GM12873 (cell line): ENCODE measurements around the gene MARK4.

Source experiments
- TF ChIP-seq, protein P1 (sequence below): IDR thresholded peaks from 2 replicates; pipeline ENCODE4 v1.5.1; 2012; ENCODE audit warnings: low read depth, mild to moderate bottlenecking, moderate library complexity, low read length, control low read depth; ENCODE audit not compliant: insufficient read depth; ENCODE audit errors: missing control alignments

MARK4 gene

DNA sequence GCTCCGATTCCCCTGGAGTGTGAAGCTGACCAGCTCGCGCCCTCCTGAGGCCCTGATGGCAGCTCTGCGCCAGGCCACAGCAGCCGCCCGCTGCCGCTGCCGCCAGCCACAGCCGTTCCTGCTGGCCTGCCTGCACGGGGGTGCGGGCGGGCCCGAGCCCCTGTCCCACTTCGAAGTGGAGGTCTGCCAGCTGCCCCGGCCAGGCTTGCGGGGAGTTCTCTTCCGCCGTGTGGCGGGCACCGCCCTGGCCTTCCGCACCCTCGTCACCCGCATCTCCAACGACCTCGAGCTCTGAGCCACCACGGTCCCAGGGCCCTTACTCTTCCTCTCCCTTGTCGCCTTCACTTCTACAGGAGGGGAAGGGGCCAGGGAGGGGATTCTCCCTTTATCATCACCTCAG lies 51.3 kb downstream of the MARK4 start:
- TF ChIP-seq, protein P1, sequence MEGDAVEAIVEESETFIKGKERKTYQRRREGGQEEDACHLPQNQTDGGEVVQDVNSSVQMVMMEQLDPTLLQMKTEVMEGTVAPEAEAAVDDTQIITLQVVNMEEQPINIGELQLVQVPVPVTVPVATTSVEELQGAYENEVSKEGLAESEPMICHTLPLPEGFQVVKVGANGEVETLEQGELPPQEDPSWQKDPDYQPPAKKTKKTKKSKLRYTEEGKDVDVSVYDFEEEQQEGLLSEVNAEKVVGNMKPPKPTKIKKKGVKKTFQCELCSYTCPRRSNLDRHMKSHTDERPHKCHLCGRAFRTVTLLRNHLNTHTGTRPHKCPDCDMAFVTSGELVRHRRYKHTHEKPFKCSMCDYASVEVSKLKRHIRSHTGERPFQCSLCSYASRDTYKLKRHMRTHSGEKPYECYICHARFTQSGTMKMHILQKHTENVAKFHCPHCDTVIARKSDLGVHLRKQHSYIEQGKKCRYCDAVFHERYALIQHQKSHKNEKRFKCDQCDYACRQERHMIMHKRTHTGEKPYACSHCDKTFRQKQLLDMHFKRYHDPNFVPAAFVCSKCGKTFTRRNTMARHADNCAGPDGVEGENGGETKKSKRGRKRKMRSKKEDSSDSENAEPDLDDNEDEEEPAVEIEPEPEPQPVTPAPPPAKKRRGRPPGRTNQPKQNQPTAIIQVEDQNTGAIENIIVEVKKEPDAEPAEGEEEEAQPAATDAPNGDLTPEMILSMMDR = no peak

DNA sequence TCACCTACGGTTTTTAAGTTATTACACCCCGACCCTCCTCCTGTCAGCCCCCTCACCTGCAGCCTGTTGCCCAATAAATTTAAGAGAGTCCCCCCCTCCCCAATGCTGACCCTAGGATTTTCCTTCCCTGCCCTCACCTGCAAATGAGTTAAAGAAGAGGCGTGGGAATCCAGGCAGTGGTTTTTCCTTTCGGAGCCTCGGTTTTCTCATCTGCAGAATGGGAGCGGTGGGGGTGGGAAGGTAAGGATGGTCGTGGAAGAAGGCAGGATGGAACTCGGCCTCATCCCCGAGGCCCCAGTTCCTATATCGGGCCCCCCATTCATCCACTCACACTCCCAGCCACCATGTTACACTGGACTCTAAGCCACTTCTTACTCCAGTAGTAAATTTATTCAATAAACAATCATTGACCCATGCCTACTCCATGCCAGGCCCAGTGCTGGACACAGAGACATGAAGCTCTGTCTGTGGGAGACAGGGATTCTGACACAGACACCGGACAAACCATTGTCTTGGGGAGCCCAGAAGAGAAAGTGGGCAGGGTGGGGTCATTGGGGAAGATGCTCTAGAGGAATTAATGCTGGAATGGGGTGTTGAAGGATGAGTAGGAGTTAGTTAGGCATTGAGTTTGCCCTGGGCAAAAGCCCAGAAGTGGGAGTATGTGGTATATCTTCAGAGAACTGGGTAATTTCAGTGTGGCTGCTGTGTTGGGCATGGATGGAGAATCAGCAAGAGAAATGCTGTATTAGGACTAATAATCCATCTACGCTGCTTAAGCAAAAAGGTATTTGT lies 52.4 kb downstream of the MARK4 start:
- TF ChIP-seq, protein P1 = no peak

DNA sequence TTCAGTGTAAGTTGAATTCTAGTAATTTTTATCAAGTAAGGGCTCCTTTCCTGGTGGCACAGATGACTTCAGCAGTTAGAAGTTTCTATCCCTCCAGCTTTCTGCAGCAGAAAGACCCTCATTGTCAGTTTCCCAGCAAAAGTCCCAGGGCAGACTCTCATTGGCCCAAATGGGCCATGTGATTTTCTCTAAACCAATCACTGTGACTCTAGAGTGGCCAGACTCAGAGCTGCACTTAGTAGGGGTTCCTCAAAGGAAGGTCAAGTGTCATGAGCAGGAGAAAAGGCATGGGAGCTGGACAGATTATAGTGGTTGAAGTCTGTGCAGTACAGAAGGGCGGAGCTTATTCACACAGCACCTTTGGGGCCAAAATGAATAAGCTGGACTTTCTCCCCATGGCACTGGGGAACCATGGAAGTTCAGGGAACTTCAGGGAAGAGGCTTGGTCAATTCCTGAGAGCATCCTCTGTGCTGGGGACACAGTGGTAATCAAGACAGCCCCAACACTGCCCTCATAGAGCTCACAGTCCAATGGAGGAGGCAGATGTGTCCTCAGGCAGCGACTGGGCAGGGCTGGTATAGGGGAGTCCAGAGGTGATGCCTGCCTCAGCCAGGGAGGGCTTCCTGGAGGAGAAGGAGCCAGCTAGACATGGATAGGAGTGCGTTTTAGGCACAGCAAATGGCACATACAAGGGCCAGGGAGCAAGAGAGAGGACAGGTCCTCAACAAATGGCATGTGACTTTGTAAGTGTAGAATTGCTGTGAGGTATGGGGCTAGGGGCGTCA lies 53.3 kb downstream of the MARK4 start:
- TF ChIP-seq, protein P1 = no peak

DNA sequence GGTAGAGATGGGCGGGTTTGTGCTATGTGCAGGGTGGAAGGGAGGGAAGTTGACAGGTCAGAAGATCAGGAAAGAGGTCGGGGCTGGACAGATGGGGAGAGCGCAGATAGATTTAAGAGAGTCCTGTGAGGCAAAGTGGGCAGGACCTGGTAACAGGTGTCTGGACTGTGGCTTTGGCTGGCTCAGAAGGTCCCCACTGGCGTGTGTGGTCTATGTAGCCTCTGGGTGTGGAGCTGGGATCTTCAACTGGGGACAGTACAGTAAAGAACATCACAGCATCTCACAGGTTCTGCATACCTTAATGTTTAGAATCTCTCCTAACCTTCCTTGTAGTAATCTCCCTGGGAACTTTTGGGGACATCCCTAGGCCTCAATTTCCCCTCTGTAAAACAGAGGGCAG lies 53.9 kb downstream of the MARK4 start:
- TF ChIP-seq, protein P1 = no peak

DNA sequence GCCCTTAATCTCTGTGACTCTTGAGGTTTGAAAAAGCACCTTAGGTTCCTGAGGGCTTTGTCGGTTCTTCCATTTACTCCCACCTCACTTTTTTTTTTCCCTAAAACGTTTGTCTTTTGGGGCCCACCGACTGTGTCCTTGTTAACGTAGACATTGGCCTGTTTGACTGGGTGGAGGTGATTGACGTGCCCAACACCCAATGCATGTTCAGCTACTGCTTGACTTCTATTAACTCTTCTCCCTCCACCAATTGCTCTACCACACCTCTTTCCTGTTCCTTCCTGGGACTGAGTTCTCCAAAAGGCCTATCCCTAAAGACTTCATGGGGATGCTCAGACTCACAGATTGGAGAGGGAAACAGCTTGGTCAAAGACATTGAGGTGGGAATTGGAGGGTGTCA lies 54.4 kb downstream of the MARK4 start:
- TF ChIP-seq, protein P1 = no peak

DNA sequence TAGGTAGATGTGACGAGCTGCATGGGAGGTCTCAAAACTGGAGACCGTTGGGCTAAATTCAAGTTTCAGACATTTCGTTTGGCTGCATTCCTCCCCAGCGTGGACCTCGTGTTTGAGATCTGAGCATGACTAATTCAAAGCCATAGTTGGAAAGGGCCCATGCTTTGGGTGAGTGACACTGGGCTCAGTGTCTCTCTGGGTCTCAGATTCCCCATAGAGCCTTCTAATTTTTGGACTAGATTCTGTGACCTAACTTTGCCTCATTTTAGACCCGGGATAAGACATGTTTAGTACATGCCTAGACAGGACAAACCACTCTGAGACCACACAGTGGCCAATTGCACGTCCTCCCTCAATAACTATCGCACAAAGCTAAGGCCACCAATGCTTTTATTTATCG lies 55.0 kb downstream of the MARK4 start:
- TF ChIP-seq, protein P1 = no peak

DNA sequence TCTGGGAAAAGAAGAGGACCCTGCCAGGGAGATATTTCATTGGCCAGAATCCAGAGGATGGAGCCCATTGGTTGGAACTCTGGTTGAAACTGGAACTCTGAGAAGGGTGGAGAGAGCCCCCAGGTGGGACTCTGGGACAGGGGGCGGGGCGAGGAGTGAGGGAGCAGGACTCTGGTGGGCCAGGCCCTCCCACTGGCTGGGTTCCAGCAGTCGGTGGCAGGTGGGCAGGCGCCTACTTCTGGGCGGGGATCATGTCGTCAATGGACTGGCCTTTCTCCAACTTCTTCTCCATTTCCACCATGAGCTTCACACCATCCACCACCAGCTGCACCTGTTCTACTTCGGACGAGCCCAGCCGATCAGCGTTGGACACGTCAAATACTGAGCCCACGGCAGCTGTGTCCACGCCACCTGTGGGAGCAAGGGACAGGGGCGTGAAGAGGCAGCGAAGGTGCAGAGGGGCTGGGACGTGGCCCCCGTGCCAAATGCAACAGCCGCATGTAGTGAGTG lies 55.5 kb downstream of the MARK4 start:
- TF ChIP-seq, protein P1 = no peak
